Measurements from ENCODE around the gene CTNNA3. TPM values are rescaled to one million over a fixed set of nuclear protein-coding genes. Genes with fewer than 3 reads are reported as not detected.

CTNNA3 gene
- total RNA-seq, 1 donor from 2014 or later: 0.30 TPM

DNA sequence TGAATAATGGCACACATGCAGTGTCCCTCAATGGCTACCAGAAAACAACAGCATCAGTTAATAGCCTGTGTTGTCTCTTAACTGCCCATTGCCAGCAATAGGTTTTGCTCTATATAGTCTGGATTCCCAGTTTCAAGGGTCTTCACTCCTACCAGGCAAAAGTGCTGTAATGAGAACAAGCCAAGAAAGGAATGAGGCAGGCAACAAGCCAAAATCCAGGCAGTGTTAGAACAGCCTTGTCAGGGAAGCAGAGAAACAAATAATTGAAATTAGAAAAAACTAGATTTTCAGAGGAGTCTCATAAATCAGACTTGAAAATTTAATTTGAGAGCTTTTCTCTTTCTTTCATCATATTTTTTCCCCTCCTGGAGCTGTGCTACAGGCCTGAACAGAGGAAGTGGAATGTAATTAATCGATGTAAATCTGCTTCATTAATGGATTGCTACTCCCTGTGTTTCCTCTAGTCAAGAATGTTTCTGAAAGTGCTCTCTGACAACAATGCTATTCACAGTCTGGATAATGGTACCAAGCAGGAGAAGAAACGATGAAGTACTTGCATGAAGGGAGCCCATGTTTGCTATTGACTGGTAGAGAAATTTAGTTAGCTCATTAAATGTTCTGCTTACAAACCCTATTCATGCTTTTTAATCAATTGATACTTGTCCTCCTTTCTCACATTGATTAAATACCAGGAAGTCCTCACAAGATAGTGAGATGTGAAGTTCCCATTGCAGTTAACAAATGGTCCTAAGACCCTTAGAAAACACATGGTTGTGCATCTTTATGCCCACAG is 972.2 kb downstream of the CTNNA3 start:
- Mint-ChIP-seq H3K4me3 (ENCODE audit: unreplicated experiment) (no peak overlapping the region), H3K36me3 (ENCODE audit: unreplicated experiment) (no peaks in the 10 kb centered on the region), H3K9me3 (ENCODE audit: unreplicated experiment) (no peaks in the 10 kb centered on the region), H3K4me1 (ENCODE audit: unreplicated experiment) (no peaks in the 10 kb centered on the region), H3K27me3 (ENCODE audit: unreplicated experiment) (no peaks in the 10 kb centered on the region), H3K27ac (ENCODE audit: unreplicated experiment) (no peak overlapping the region)
- DNase-seq (ENCODE audit: extremely low spot score, unreplicated experiment): no peak
- TF ChIP-seq, protein P1, sequence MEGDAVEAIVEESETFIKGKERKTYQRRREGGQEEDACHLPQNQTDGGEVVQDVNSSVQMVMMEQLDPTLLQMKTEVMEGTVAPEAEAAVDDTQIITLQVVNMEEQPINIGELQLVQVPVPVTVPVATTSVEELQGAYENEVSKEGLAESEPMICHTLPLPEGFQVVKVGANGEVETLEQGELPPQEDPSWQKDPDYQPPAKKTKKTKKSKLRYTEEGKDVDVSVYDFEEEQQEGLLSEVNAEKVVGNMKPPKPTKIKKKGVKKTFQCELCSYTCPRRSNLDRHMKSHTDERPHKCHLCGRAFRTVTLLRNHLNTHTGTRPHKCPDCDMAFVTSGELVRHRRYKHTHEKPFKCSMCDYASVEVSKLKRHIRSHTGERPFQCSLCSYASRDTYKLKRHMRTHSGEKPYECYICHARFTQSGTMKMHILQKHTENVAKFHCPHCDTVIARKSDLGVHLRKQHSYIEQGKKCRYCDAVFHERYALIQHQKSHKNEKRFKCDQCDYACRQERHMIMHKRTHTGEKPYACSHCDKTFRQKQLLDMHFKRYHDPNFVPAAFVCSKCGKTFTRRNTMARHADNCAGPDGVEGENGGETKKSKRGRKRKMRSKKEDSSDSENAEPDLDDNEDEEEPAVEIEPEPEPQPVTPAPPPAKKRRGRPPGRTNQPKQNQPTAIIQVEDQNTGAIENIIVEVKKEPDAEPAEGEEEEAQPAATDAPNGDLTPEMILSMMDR (IDR thresholded peaks at IDR 0.05): no peak

GRCh38 chr10:66719483-66719882 is 976.5 kb downstream of the CTNNA3 start:
- Mint-ChIP-seq H3K36me3 (ENCODE audit: unreplicated experiment) (no peaks in the 10 kb centered on the region), H3K27me3 (ENCODE audit: unreplicated experiment) (no peaks in the 10 kb centered on the region), H3K4me1 (ENCODE audit: unreplicated experiment) (peaks cover 2% of the 10 kb centered on the region), H3K9me3 (ENCODE audit: unreplicated experiment) (no peaks in the 10 kb centered on the region), H3K4me3 (ENCODE audit: unreplicated experiment) (no peak overlapping the region), H3K27ac (ENCODE audit: unreplicated experiment) (no peak overlapping the region)
- TF ChIP-seq, protein P1 (IDR thresholded peaks at IDR 0.05): no peak
- no peak for DNase-seq (ENCODE audit: extremely low spot score, unreplicated experiment)

GRCh38 chr10:66717231-66717981 is 978.6 kb downstream of the CTNNA3 start:
- no peaks in the 10 kb centered on the region for H3K36me3 Mint-ChIP-seq (ENCODE audit: unreplicated experiment)
- no peaks in the 10 kb centered on the region for H3K9me3 Mint-ChIP-seq (ENCODE audit: unreplicated experiment)
- H3K4me1 Mint-ChIP-seq (ENCODE audit: unreplicated experiment): peaks cover 2% of the 10 kb centered on the region
- no peak overlapping the region for H3K4me3 Mint-ChIP-seq (ENCODE audit: unreplicated experiment)
- H3K27me3 Mint-ChIP-seq (ENCODE audit: unreplicated experiment): no peaks in the 10 kb centered on the region
- TF ChIP-seq, protein P1 (IDR thresholded peaks at IDR 0.05): no peak
- DNase-seq (ENCODE audit: extremely low spot score, unreplicated experiment): no peak
- H3K27ac Mint-ChIP-seq (ENCODE audit: unreplicated experiment): no peak overlapping the region

DNA sequence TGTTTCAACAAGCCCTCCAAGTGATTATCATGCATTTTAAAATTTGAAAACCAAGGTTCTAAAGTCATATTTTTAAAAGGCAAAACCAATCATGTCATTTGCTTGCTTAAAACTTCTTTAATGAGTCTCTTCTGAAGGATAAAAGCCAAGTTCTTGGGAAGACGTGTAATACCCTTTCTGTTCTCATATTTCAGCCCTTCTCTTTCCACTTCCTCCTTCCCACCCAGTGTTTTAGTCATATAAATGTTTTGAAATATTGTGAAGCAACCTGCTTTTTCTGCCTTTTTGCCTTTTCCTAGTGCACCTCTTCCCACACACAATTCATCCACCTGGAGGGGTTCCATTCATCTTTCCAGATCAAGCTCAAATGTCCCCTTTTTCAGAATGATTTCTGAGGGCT is 981.3 kb downstream of the CTNNA3 start:
- H3K27me3 Mint-ChIP-seq (ENCODE audit: unreplicated experiment): no peaks in the 10 kb centered on the region
- no peak overlapping the region for H3K27ac Mint-ChIP-seq (ENCODE audit: unreplicated experiment)
- peaks cover 2% of the 10 kb centered on the region for H3K4me1 Mint-ChIP-seq (ENCODE audit: unreplicated experiment)
- TF ChIP-seq, protein P1 (IDR thresholded peaks at IDR 0.05): no peak
- H3K36me3 Mint-ChIP-seq (ENCODE audit: unreplicated experiment): no peaks in the 10 kb centered on the region
- no peaks in the 10 kb centered on the region for H3K9me3 Mint-ChIP-seq (ENCODE audit: unreplicated experiment)
- no peak for DNase-seq (ENCODE audit: extremely low spot score, unreplicated experiment)
- no peak overlapping the region for H3K4me3 Mint-ChIP-seq (ENCODE audit: unreplicated experiment)

DNA sequence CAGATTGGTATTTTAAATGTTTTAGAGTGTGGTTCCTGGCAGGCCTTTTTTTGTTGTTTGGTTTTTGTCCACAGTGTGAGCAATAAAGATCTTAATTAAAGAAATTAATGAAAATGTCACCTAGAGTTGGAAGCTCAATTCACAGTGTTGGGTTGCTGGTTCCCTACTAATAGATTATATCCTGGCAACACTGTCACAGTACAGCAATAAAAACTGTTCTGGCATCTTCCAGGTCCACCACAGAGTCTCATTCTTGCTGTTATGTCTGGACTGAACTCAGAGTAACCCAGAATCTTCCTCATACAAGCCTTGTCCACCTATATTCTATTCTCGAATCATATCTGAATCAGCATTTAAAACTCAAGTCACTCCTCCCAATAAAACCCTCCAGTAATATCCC is 982.6 kb downstream of the CTNNA3 start:
- Mint-ChIP-seq H3K9me3 (ENCODE audit: unreplicated experiment) (no peaks in the 10 kb centered on the region), H3K4me3 (ENCODE audit: unreplicated experiment) (no peak overlapping the region), H3K27ac (ENCODE audit: unreplicated experiment) (no peak overlapping the region), H3K36me3 (ENCODE audit: unreplicated experiment) (no peaks in the 10 kb centered on the region), H3K27me3 (ENCODE audit: unreplicated experiment) (no peaks in the 10 kb centered on the region), H3K4me1 (ENCODE audit: unreplicated experiment) (peaks cover 2% of the 10 kb centered on the region)
- no peak for DNase-seq (ENCODE audit: extremely low spot score, unreplicated experiment)
- TF ChIP-seq, protein P1 (IDR thresholded peaks at IDR 0.05): no peak
